K562 (cell line): Measurements from ENCODE around the gene APC. TPM values are rescaled to one million over a fixed set of nuclear protein-coding genes. Genes with fewer than 3 reads are reported as not detected.
A peak's percentile ranks its signal among the peaks of the same experiment; 100 is the strongest.

Experiments used
- C11orf30 ChIP-seq: fragments of 450-650 bp; IDR thresholded peaks from 2 replicates; pipeline ENCODE4 v1.6.1; 2016; ENCODE audit warnings: low read depth, mild to moderate bottlenecking
- EGR1 ChIP-seq: fragments of 450-650 bp; conservative IDR thresholded peaks from 2 replicates; pipeline ENCODE4 v1.6.1; 2017; ENCODE audit warnings: mild to moderate bottlenecking
- HIVEP1 ChIP-seq: fragments of 250-450 bp; sonication (Bioruptor Pico); IDR thresholded peaks from 2 replicates; pipeline ENCODE4 v1.4.0; 2020; ENCODE audit warnings: mild to moderate bottlenecking
- HMGN3 ChIP-seq: IDR thresholded peaks from 2 replicates; pipeline ENCODE4 v1.6.1; 2011; ENCODE audit warnings: borderline replicate concordance, low read depth, mild to moderate bottlenecking, mixed read lengths, low read length; ENCODE audit not compliant: insufficient read length; ENCODE audit errors: extremely low read depth
- POU5F1 ChIP-seq: fragments of 150-350 bp; IDR thresholded peaks from 2 replicates; pipeline ENCODE4 v1.6.1; 2014; ENCODE audit warnings: borderline replicate concordance, low read length, low read depth, mild to moderate bottlenecking; ENCODE audit not compliant: partially characterized antibody
- PTBP1 ChIP-seq: fragments of 200-400 bp; formaldehyde crosslinking; IDR thresholded peaks from 2 replicates; pipeline ENCODE4 v1.6.1; 2017; ENCODE audit warnings: low read depth, low read length
- RFX7 ChIP-seq: fragments of 250-450 bp; sonication (Bioruptor Pico); IDR thresholded peaks from 2 replicates; pipeline ENCODE4 v1.5.1; 2021; ENCODE audit warnings: mild to moderate bottlenecking
- RUNX1 ChIP-seq: sonication (generic); IDR thresholded peaks from 2 replicates; pipeline ENCODE4 v1.6.1; 2016; ENCODE audit warnings: antibody characterized with exemption, low read depth
- SMARCE1 ChIP-seq: fragments of 450-650 bp; IDR thresholded peaks from 2 replicates; pipeline ENCODE4 v1.7.1; 2016; ENCODE audit warnings: mild to moderate bottlenecking
- SOX6 ChIP-seq: fragments of 450-650 bp; IDR thresholded peaks from 2 replicates; pipeline ENCODE4 v1.6.1; 2014; ENCODE audit warnings: mild to moderate bottlenecking
- TAL1 ChIP-seq: fragments of 450-650 bp; IDR thresholded peaks from 2 replicates; pipeline ENCODE4 v1.6.1; 2016; ENCODE audit warnings: mild to moderate bottlenecking
- TCF3 ChIP-seq: sonication (generic); formaldehyde crosslinking; IDR thresholded peaks from 2 replicates; pipeline ENCODE4 v1.4.0; 2020; ENCODE audit warnings: mild to moderate bottlenecking, missing genetic modification reagents
- TCFL5 ChIP-seq: fragments of 250-450 bp; sonication (Bioruptor Pico); conservative IDR thresholded peaks from 2 replicates; pipeline ENCODE4 v1.6.1; 2021; ENCODE audit warnings: mild to moderate bottlenecking, moderate library complexity, matching md5 sums
- WHSC1 ChIP-seq: IDR thresholded peaks from one replicate; pipeline ENCODE4 v1.6.1; 2012; ENCODE audit warnings: low read length, control low read depth, inconsistent platforms
- ZNF316 ChIP-seq: fragments of 450-650 bp; IDR thresholded peaks from 2 replicates; pipeline ENCODE4 v1.6.1; 2016
- ZNF717 ChIP-seq: fragments of 250-450 bp; sonication (Bioruptor Pico); IDR thresholded peaks from 2 replicates; pipeline ENCODE4 v1.5.0; 2021
- polyA plus RNA-seq, 8 experiments: library from polyadenylated mRNA; depleted of rRNA in 4 of 8; stranded (reverse) in 5 of 8; unstranded in 3 of 8; fragments of >200 nt; fragmentation: Nextera tagmentation in 2 of 8; fragmentation: Illumina TruSeq in 1 of 8; extraction: Ambion mirVana in 2 of 8; extraction: Trizol in 1 of 8; gene quantifications; 2 replicates each; pipeline versions ENCODE4 v1.2.1 to v1.2.3, GENCODE V29; 2011 to 2014; ENCODE audit warnings: inconsistent platforms in 1 of 8, missing spikeins in 1 of 8
- total RNA-seq, 7 experiments: library from RNA; depleted of rRNA in 6 of 7; stranded (reverse); fragments of >200 nt in 6 of 7; fragmentation: Illumina TruSeq in 2 of 7; extraction: Trizol in 2 of 7; gene quantifications; 2 replicates each; pipeline versions ENCODE4 v1.2.1 to v1.2.3, GENCODE V29; 2011 to 2021; ENCODE audit warnings: low replicate concordance in 1 of 7
- TF ChIP-seq, protein P1 (sequence below): fragments of 450-650 bp; formaldehyde crosslinking; IDR thresholded peaks from 2 replicates; pipeline ENCODE4 v1.4.0; 2020; ENCODE audit warnings: mild to moderate bottlenecking, moderate library complexity
- TF ChIP-seq, protein P2 (sequence below): fragments of 450-650 bp; IDR thresholded peaks from 2 replicates; pipeline ENCODE4 v1.6.1; 2017; ENCODE audit warnings: mild to moderate bottlenecking, moderate library complexity
- TF ChIP-seq, protein P3 (sequence below): sonication (generic); IDR thresholded peaks from 2 replicates; pipeline ENCODE4 v1.6.1; 2016
- TF ChIP-seq, protein P4 (sequence below): fragments of 450-650 bp; IDR thresholded peaks from 2 replicates; pipeline ENCODE4 v1.6.1; 2017; ENCODE audit warnings: antibody characterized with exemption
- TF ChIP-seq, protein P5 (sequence below): fragments of 450-650 bp; IDR thresholded peaks from 2 replicates; pipeline ENCODE4 v1.6.1; 2017; ENCODE audit warnings: antibody characterized with exemption, mild to moderate bottlenecking

Gene APC
- total and polyA plus RNA-seq, 9 of the 15 experiments (the other 6 are each of a cell fraction or from before 2014, with no cell fraction given): 5.7 to 29.5 (median 15.4) TPM

DNA sequence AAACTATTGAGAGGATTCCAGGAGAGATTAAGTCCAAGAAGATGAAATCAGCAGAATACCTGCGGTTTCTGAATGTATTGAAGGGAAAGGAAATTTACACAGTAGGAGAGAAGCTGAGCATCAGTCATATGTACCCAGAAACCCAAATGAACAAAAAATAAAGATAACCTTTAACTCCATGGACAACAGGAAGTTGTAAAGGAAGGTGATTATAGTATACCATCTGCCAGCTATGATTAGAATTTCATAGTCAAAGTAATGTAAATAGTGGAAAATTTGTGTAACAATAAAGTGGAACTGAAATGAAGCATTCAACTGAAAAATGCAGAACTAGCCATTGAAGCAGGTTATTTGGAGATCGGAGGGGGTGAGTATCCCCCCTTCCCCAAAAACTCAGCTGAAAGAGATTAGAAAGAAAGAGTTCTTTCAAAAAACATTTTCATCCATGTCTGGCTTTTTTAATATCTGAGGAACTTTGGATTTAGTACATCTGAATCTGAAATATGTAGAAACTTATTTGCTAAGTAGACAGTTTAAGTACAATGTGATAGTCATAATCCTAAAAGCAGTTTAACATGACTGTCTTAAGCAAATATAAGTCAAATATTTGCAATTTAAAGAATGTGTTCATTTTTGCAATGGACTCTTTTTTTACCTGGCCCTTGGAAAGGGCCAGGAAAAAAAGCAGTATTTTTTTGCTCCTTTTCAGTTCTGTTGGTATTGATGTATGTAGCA lies 58.4 kb downstream of the APC start (continued):
- TF ChIP-seq, protein P1, sequence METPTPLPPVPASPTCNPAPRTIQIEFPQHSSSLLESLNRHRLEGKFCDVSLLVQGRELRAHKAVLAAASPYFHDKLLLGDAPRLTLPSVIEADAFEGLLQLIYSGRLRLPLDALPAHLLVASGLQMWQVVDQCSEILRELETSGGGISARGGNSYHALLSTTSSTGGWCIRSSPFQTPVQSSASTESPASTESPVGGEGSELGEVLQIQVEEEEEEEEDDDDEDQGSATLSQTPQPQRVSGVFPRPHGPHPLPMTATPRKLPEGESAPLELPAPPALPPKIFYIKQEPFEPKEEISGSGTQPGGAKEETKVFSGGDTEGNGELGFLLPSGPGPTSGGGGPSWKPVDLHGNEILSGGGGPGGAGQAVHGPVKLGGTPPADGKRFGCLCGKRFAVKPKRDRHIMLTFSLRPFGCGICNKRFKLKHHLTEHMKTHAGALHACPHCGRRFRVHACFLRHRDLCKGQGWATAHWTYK: no peak
- peak; percentile 68 for TF ChIP-seq C11orf30
- TF ChIP-seq TAL1: peak; percentile 61
- no peak for TF ChIP-seq ZNF717 (CRISPR knock-in tag)
- TF ChIP-seq RUNX1: no peak
- TF ChIP-seq TCFL5 (CRISPR knock-in tag): no peak
- TF ChIP-seq POU5F1: no peak
- TF ChIP-seq, protein P2, sequence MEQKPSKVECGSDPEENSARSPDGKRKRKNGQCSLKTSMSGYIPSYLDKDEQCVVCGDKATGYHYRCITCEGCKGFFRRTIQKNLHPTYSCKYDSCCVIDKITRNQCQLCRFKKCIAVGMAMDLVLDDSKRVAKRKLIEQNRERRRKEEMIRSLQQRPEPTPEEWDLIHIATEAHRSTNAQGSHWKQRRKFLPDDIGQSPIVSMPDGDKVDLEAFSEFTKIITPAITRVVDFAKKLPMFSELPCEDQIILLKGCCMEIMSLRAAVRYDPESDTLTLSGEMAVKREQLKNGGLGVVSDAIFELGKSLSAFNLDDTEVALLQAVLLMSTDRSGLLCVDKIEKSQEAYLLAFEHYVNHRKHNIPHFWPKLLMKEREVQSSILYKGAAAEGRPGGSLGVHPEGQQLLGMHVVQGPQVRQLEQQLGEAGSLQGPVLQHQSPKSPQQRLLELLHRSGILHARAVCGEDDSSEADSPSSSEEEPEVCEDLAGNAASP: no peak
- TF ChIP-seq, protein P3, sequence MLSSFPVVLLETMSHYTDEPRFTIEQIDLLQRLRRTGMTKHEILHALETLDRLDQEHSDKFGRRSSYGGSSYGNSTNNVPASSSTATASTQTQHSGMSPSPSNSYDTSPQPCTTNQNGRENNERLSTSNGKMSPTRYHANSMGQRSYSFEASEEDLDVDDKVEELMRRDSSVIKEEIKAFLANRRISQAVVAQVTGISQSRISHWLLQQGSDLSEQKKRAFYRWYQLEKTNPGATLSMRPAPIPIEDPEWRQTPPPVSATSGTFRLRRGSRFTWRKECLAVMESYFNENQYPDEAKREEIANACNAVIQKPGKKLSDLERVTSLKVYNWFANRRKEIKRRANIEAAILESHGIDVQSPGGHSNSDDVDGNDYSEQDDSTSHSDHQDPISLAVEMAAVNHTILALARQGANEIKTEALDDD: no peak
- TF ChIP-seq ZNF316: peak; percentile 89
- TF ChIP-seq HMGN3: no peak
- peak; percentile 62; the same call in 1 of the 2 replicates for TF ChIP-seq SOX6
- no peak for TF ChIP-seq WHSC1
- TF ChIP-seq, protein P4, sequence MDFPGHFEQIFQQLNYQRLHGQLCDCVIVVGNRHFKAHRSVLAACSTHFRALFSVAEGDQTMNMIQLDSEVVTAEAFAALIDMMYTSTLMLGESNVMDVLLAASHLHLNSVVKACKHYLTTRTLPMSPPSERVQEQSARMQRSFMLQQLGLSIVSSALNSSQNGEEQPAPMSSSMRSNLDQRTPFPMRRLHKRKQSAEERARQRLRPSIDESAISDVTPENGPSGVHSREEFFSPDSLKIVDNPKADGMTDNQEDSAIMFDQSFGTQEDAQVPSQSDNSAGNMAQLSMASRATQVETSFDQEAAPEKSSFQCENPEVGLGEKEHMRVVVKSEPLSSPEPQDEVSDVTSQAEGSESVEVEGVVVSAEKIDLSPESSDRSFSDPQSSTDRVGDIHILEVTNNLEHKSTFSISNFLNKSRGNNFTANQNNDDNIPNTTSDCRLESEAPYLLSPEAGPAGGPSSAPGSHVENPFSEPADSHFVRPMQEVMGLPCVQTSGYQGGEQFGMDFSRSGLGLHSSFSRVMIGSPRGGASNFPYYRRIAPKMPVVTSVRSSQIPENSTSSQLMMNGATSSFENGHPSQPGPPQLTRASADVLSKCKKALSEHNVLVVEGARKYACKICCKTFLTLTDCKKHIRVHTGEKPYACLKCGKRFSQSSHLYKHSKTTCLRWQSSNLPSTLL: no peak
- no peak for TF ChIP-seq PTBP1
- TF ChIP-seq, protein P5, sequence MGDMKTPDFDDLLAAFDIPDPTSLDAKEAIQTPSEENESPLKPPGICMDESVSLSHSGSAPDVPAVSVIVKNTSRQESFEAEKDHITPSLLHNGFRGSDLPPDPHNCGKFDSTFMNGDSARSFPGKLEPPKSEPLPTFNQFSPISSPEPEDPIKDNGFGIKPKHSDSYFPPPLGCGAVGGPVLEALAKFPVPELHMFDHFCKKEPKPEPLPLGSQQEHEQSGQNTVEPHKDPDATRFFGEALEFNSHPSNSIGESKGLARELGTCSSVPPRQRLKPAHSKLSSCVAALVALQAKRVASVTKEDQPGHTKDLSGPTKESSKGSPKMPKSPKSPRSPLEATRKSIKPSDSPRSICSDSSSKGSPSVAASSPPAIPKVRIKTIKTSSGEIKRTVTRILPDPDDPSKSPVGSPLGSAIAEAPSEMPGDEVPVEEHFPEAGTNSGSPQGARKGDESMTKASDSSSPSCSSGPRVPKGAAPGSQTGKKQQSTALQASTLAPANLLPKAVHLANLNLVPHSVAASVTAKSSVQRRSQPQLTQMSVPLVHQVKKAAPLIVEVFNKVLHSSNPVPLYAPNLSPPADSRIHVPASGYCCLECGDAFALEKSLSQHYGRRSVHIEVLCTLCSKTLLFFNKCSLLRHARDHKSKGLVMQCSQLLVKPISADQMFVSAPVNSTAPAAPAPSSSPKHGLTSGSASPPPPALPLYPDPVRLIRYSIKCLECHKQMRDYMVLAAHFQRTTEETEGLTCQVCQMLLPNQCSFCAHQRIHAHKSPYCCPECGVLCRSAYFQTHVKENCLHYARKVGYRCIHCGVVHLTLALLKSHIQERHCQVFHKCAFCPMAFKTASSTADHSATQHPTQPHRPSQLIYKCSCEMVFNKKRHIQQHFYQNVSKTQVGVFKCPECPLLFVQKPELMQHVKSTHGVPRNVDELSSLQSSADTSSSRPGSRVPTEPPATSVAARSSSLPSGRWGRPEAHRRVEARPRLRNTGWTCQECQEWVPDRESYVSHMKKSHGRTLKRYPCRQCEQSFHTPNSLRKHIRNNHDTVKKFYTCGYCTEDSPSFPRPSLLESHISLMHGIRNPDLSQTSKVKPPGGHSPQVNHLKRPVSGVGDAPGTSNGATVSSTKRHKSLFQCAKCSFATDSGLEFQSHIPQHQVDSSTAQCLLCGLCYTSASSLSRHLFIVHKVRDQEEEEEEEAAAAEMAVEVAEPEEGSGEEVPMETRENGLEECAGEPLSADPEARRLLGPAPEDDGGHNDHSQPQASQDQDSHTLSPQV: no peak
- no peak for TF ChIP-seq RFX7 (CRISPR knock-in tag)
- no peak for TF ChIP-seq HIVEP1 (CRISPR knock-in tag)
- no peak for TF ChIP-seq EGR1
- peak; percentile 55 for TF ChIP-seq TCF3 (CRISPR knock-in tag)
- peak; percentile 82 for TF ChIP-seq SMARCE1
